Measurements from ENCODE around the gene PILRA. TPM values are rescaled to one million over a fixed set of nuclear protein-coding genes. Genes with fewer than 3 reads are reported as not detected.

The PILRA gene
- total and polyA plus RNA-seq, 9 donors, result 1.3 to 6.1 (median 2.3) TPM

DNA sequence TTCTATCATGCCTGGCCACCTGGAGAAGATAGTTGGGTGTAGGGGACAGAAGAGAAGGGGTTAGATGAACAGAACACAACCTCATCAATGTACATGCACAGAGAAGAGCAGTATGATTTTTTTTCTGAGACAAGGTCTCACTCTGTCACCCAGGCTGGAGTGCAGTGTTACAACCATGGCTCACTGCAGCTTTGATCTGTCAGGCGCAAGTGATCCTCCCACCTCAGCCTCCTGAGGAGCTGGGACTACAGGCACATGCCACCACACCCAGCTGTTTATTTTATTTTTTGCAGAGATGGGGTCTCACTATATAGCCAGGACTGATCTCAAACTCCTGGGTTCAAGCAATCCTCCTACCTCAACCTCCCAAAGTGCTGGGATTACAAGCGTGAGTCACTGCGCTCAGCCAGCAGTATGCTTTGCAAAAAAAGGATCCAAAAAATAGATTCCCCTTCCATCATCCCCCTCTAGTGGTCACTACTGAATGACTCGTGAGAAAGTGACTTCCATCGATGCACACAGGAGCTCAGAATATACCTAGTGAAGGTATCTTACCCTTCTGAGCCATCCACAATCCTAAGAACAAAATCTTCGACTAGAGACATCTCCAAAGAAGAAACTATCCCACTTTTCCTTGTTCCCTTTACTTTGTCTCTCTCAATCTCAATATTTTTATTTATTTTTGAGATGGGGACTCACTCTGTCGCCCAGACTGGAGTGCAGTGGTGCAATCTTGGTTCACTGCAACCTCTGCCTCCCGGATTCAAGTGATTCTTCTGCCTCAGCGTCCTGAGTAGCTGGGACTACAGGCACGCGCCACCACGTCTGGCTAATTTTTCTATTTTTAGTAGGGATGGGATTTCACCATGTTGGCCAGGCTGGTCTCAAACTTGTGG is 34.2 kb downstream of the PILRA start:
- 26% methylated on average over 4 of the region's 12 CpGs for WGBS (ENCODE audit: insufficient coverage)
- Histone ChIP-seq H3K4me3 (ENCODE audit: low read length) (no peak overlapping the region), H3K27me3 (ENCODE audit: control insufficient read depth, insufficient read depth, low read length) (no peaks in the 10 kb centered on the region), H3K27ac (ENCODE audit: low read length) (no peak overlapping the region), H3K36me3 (ENCODE audit: control insufficient read depth, insufficient read depth, low read length) (no peaks in the 10 kb centered on the region), H3K4me1 (ENCODE audit: control insufficient read depth, insufficient read depth, low read length) (no peaks in the 10 kb centered on the region), H3K9me3 (replicated peaks; ENCODE audit: control insufficient read depth, low read depth, low read length) (no peaks in the 10 kb centered on the region)
- DNase-seq, result peak; percentile 80

DNA sequence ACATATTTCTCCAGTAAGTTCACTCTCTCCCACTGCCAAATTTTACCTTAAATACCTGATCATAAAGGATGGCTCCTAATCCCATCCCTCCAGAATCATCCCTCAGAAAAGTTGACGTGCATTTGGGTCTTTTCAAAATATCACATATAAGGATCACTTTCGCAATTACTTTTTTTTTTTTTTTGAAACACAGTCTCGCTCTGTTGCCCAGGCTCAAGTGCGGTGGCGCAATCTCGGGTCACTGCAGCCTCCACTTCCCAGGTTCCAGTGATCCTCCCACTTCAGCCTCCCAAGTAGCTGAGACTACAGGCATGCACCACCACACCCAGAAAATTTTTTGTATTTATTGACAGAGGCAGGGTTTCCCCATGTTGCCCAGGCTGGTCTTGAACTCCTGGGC is 37.8 kb downstream of the PILRA start:
- Histone ChIP-seq H3K27ac (ENCODE audit: low read length) (no peak overlapping the region), H3K4me1 (ENCODE audit: control insufficient read depth, insufficient read depth, low read length) (no peaks in the 10 kb centered on the region), H3K9me3 (replicated peaks; ENCODE audit: control insufficient read depth, low read depth, low read length) (no peaks in the 10 kb centered on the region), H3K4me3 (ENCODE audit: low read length) (no peak overlapping the region), H3K27me3 (ENCODE audit: control insufficient read depth, insufficient read depth, low read length) (no peaks in the 10 kb centered on the region), H3K36me3 (ENCODE audit: control insufficient read depth, insufficient read depth, low read length) (no peaks in the 10 kb centered on the region)
- WGBS (ENCODE audit: insufficient coverage), result 100% methylated on average over 1 of the region's 6 CpGs
- no peak for DNase-seq

DNA sequence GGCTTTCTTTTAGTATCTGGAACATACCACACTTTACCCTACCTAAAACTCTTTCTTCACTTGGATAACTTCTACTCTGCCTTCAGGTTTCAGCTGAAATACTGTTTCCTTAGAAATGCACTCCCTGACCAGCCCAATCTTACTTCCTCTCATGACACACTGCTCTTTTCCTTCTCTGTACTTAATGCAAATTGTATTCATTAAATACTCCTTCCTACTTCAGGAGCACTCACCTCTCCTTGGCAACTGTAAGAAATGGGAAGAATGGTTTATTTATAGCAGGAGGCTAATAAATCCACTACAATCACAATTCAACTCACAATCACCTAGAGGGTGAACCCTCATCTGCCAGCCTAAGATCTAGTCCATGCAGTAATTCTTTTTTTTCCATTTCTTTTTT is 40.1 kb downstream of the PILRA start:
- Histone ChIP-seq H3K27me3 (ENCODE audit: control insufficient read depth, insufficient read depth, low read length) (no peaks in the 10 kb centered on the region), H3K36me3 (ENCODE audit: control insufficient read depth, insufficient read depth, low read length) (no peaks in the 10 kb centered on the region), H3K4me3 (ENCODE audit: low read length) (no peak overlapping the region), H3K9me3 (replicated peaks; ENCODE audit: control insufficient read depth, low read depth, low read length) (no peaks in the 10 kb centered on the region), H3K27ac (ENCODE audit: low read length) (no peak overlapping the region), H3K4me1 (ENCODE audit: control insufficient read depth, insufficient read depth, low read length) (no peaks in the 10 kb centered on the region)
- no peak for DNase-seq

DNA sequence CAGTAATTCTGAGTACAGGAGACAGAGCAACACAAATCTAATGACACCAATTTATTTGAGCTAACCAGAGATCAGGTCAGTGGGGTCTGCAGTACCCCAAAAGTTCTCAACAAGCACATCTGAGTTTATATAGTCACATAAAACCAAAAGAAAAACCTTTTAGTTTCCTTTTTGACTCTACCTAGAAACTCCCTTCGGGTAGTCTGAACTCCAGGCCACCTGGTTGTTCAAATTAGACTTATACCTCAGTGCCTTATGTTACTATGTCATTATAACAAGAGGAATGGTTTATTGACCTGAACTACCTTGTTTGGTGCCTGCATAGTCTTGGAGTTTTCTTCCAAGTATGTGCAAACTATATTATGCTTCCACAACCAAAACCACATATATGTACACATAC is 40.6 kb downstream of the PILRA start:
- no peaks in the 10 kb centered on the region for H3K9me3 ChIP-seq (replicated peaks; ENCODE audit: control insufficient read depth, low read depth, low read length)
- no peaks in the 10 kb centered on the region for H3K4me1 ChIP-seq (ENCODE audit: control insufficient read depth, insufficient read depth, low read length)
- no CpG with 5 or more reads among the region's 1 CpG for whole genome bisulfite sequencing (ENCODE audit: insufficient coverage)
- H3K4me3 ChIP-seq (ENCODE audit: low read length), result no peak overlapping the region
- H3K36me3 ChIP-seq (ENCODE audit: control insufficient read depth, insufficient read depth, low read length), result no peaks in the 10 kb centered on the region
- no peaks in the 10 kb centered on the region for H3K27me3 ChIP-seq (ENCODE audit: control insufficient read depth, insufficient read depth, low read length)
- no peak for DNase-seq
- no peak overlapping the region for H3K27ac ChIP-seq (ENCODE audit: low read length)

DNA sequence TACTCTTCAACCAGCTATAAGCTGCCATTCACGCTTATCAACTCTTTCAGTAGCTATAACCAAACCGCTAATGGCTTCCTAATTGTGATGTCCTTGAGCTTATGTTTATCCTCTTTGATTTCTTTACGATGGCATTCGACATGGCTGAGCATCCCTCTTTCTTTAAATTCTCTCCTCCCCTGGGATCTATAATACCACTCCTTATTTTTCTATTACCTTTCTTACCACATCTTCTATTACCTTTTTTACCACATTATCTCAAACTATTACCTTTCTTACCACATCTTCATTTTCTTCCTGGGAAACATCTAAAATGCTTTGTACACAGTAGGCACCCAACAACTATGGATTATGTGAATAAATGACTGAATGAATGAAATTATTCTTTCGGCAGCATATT is 42.2 kb downstream of the PILRA start:
- Histone ChIP-seq H3K27ac (ENCODE audit: low read length) (no peak overlapping the region), H3K36me3 (ENCODE audit: control insufficient read depth, insufficient read depth, low read length) (no peaks in the 10 kb centered on the region), H3K27me3 (ENCODE audit: control insufficient read depth, insufficient read depth, low read length) (no peaks in the 10 kb centered on the region), H3K4me1 (ENCODE audit: control insufficient read depth, insufficient read depth, low read length) (no peaks in the 10 kb centered on the region), H3K9me3 (replicated peaks; ENCODE audit: control insufficient read depth, low read depth, low read length) (no peaks in the 10 kb centered on the region), H3K4me3 (ENCODE audit: low read length) (no peak overlapping the region)
- DNase-seq, result no peak
- 89% methylated on average over 4 of the region's 5 CpGs for WGBS (ENCODE audit: insufficient coverage)

DNA sequence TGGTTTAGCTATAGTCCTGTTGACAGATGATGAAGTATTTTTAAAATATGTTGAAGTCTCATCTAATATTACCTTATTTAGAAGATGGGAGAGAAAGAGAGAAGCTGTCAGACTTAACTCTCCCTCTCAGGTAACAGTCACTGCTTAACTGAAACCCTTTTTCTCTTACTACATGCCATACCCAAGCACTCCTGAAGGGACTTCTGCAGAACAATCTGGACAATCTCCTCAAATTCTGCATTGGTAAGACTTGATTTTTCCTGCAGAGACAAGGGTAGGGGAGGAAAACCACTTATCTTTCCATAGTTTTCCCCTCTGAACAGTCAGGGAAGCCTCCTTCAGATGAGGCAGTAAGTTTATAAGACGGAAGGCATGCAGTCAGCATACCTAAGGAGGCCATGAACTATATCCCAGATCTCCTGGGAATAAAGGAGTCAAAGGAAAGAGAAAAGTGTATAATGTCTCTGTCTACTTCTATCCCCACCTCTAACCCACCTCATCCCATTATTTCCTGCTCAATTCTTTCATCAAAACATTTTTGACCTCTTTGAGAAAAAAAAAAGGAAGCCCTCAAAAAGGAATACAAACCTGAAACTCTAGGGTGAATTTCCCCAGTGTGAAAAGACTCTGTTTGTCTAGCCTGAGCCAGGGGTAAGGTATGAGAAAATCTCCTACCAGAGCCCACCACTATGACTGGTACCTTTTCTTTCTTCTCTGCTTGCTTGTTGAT is 45.8 kb downstream of the PILRA start:
- Histone ChIP-seq H3K36me3 (ENCODE audit: control insufficient read depth, insufficient read depth, low read length) (no peaks in the 10 kb centered on the region), H3K27ac (ENCODE audit: low read length) (no peak overlapping the region), H3K4me3 (ENCODE audit: low read length) (no peak overlapping the region), H3K4me1 (ENCODE audit: control insufficient read depth, insufficient read depth, low read length) (no peaks in the 10 kb centered on the region), H3K27me3 (ENCODE audit: control insufficient read depth, insufficient read depth, low read length) (no peaks in the 10 kb centered on the region), H3K9me3 (replicated peaks; ENCODE audit: control insufficient read depth, low read depth, low read length) (no peaks in the 10 kb centered on the region)
- DNase-seq, result no peak
- WGBS (ENCODE audit: insufficient coverage), result no CpG with 5 or more reads among the region's 1 CpG

DNA sequence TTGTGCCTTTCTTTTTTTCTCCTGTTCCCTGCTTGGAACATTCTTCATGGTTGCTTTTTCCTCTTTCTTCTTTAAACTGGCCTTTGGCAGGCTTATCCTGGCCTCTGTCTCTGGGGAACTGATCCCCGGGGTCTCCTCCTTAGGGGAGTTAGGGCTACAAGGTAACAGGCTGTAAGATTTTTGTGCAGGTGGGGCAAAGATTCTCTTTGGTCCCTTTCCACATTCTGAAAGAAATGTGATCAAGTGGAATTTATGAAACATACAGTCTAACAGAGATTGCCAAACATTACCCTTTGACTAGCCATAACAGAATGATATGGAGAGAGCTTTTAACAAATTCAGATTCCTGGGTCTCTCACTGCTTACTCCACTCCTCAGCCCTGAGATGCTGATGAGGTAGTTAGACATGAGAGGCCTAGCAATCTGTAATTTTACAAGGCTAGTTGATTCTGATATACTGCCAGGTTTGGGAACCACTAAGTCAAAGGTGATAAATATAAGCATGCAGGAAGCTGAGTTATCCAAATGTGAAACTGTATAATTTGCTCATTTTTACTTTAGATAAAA is 46.5 kb downstream of the PILRA start:
- WGBS (ENCODE audit: insufficient coverage), result no CpG with 5 or more reads among the region's 1 CpG
- H3K4me3 ChIP-seq (ENCODE audit: low read length), result no peak overlapping the region
- H3K9me3 ChIP-seq (replicated peaks; ENCODE audit: control insufficient read depth, low read depth, low read length), result no peaks in the 10 kb centered on the region
- H3K27ac ChIP-seq (ENCODE audit: low read length), result no peak overlapping the region
- H3K4me1 ChIP-seq (ENCODE audit: control insufficient read depth, insufficient read depth, low read length), result no peaks in the 10 kb centered on the region
- no peaks in the 10 kb centered on the region for H3K27me3 ChIP-seq (ENCODE audit: control insufficient read depth, insufficient read depth, low read length)
- DNase-seq, result no peak
- no peaks in the 10 kb centered on the region for H3K36me3 ChIP-seq (ENCODE audit: control insufficient read depth, insufficient read depth, low read length)

DNA sequence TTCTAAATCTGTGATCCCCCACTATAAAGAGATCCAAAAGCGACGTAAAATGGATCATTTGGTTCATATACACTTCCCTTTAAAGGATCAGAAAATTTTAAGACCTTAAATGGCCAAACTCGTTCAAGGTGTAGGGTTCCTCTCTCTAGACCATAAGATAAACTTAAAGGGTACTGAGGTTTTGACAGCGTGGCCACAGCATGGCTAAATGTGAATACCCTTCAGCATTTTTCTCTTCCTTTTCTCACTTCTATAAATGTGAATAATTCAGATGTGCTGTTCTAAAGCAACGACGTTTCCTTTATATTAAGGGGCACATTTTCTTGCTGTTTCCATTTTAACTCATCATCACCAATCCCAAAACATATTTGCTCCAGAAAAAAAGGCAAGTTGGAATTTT is 50.0 kb downstream of the PILRA start:
- H3K4me3 ChIP-seq (ENCODE audit: low read length), result no peak overlapping the region
- H3K27me3 ChIP-seq (ENCODE audit: control insufficient read depth, insufficient read depth, low read length), result no peaks in the 10 kb centered on the region
- no peak overlapping the region for H3K27ac ChIP-seq (ENCODE audit: low read length)
- H3K36me3 ChIP-seq (ENCODE audit: control insufficient read depth, insufficient read depth, low read length), result no peaks in the 10 kb centered on the region
- peaks cover 6% of the 10 kb centered on the region for H3K4me1 ChIP-seq (ENCODE audit: control insufficient read depth, insufficient read depth, low read length)
- no CpG with 5 or more reads among the region's 6 CpGs for WGBS (ENCODE audit: insufficient coverage)
- peaks cover 2% of the 10 kb centered on the region for H3K9me3 ChIP-seq (replicated peaks; ENCODE audit: control insufficient read depth, low read depth, low read length)
- no peak for DNase-seq

DNA sequence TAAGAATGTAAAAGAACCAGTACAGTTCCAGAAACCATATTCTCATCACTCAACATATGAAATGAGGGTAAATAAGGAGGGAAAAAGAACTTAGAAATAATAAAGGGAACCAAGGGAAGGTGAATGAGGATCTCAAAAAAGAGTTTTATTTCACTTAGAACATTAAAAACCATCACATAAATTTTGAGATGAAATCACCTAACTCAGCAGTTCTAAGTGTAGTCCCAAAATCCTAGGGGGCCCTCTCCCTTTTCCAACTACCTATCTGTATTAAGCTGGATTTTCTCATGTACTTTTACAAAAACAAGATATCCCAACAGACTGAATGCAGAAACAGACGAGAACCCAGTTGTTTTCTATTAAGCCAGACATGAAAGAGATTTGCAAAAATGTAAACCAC is 52.1 kb downstream of the PILRA start:
- no CpG with 5 or more reads among the region's 1 CpG for WGBS (ENCODE audit: insufficient coverage)
- no peak overlapping the region for H3K4me3 ChIP-seq (ENCODE audit: low read length)
- no peak for DNase-seq
- no peaks in the 10 kb centered on the region for H3K36me3 ChIP-seq (ENCODE audit: control insufficient read depth, insufficient read depth, low read length)
- H3K4me1 ChIP-seq (ENCODE audit: control insufficient read depth, insufficient read depth, low read length), result peaks cover 6% of the 10 kb centered on the region
- peaks cover 2% of the 10 kb centered on the region for H3K9me3 ChIP-seq (replicated peaks; ENCODE audit: control insufficient read depth, low read depth, low read length)
- no peaks in the 10 kb centered on the region for H3K27me3 ChIP-seq (ENCODE audit: control insufficient read depth, insufficient read depth, low read length)
- H3K27ac ChIP-seq (ENCODE audit: low read length), result no peak overlapping the region

DNA sequence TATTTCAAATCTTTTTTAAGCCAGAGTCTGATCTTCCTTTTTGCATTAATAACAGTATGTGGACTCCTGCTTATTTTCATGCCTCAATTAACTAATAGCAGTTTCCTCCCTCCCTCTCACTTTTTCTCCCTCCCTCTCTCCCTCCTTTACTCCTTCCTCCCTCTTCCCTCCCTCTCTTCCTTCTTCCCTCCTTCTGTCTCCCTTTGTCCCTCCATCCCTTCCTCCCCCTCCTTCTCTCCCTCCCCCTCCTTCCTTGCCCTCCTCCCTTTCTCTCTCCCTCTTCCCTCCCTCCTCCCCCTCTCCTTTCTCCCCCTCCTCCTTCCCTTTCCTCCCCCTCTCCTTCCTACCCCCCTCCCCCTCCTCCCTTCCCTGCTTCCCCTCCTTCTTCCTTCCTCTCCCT is 53.2 kb downstream of the PILRA start:
- no peak for DNase-seq
- H3K4me3 ChIP-seq (ENCODE audit: low read length), result no peak overlapping the region
- H3K9me3 ChIP-seq (replicated peaks; ENCODE audit: control insufficient read depth, low read depth, low read length), result peaks cover 2% of the 10 kb centered on the region
- peaks cover 18% of the 10 kb centered on the region for H3K4me1 ChIP-seq (ENCODE audit: control insufficient read depth, insufficient read depth, low read length)
- H3K27me3 ChIP-seq (ENCODE audit: control insufficient read depth, insufficient read depth, low read length), result no peaks in the 10 kb centered on the region
- peaks cover 8% of the 10 kb centered on the region for H3K36me3 ChIP-seq (ENCODE audit: control insufficient read depth, insufficient read depth, low read length)
- H3K27ac ChIP-seq (ENCODE audit: low read length), result no peak overlapping the region

All from muscle of leg (tissue), 11 donors.